Stimulated activated CD8-positive, alpha-beta memory T cell treated with anti-CD3 and anti-CD28 coated beads, Interleukin-4, amount 100 ng/mL, for 24 hours (primary cell): Measurements from ENCODE around the gene CDK19.

Experiments
- DNase-seq: peaks from one replicate; pipeline ENCODE4 v3.0.0-alpha.2; 2020; ENCODE audit warnings: low read depth

The CDK19 gene

DNA sequence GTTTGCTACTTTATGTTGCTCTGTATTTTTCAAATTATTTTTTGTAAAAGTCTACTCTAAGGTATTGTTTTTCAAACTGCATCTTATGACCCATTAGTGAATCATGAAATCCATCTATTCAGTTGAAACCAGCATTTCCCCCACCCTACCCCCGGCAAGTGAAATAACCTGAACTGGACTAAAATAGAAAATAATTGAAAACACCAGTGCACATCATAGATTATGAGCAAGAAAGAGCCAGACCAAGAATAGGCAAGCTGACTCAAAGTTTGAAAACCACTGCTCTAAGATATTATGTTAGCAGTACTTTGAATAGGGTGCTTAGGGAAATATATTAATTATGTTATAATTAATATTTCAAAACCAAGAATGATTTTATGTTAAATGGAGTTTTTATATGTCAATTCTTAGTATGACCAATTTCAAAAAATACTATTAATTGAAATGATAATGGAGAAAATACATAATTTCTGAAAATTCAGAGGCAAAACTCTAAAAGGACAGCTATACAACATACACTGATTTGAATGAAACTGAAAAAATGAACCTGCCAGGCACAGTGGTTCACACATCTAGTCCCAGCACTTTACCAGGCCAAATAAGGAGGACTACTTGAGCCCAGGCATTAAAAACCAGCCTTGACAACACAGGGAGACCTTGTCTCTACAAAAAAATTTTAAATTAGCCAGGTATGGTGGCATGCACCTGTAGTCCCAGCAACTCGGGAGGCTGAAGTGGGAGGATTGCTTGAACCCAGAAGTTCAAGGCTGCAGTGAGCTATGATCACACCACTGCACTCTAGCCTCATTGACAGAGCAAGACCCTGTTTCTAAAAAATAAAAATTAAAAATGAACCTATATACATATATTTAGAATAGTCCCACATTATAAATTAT, 112.0 kb downstream of the CDK19 start:
- DNase-seq: no peak

DNA sequence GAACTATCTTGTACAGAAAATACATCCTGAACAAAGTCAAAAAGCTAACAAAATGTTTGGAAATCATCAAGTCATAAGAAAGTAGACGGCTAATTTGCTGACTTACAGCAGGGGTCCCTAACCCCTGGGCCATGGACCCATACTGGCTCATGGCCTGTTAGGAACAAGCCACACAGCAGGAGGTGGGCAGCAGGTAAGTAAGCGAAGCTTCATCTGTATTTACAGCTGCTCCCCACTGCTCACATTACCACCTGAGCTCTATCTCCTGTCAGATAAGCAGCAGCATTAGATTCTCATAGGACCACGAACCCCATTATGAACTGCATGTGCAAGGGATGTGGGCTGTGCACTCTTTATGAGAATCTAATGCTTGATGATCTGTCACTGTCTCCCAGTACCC, 115.5 kb downstream of the CDK19 start:
- DNase-seq: no peak

DNA sequence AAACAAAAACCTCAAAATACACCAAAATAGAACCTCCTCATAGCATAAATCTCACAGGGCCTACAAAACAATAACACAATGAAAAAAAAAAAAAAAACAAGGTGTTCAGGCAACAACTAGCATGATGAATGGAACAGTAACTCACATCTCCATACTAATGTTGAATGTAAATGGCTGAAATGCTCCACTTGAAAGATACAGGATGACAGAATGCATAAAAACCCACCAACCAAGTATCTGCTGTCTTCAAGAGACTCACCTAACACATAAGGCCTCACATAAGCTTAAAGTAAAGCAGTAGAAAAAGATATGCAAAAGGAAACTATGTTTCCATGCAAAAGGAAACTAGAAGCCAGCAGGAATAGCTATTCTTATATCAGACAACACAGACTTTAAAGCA, 121.3 kb downstream of the CDK19 start:
- DNase-seq: no peak

DNA sequence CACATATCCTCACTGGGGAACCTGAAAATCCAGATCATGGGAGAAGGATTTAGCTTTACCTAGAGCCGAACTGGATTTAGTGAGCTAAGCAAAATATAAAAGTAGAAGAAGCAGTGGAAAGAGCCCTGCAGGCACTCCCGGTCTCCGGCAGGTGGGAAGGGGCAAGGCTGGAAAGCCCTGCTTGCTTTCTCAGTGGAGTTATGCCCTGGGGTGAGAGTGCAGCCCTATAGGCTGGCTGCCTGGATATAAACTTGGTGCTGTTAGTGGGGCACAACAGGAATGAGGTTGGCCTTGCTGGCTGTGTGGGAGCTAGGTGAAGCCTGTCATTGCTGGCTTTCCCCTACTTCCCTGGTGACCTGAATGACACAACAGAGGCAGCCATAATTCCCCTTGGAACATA, 122.0 kb downstream of the CDK19 start:
- no peak for DNase-seq

DNA sequence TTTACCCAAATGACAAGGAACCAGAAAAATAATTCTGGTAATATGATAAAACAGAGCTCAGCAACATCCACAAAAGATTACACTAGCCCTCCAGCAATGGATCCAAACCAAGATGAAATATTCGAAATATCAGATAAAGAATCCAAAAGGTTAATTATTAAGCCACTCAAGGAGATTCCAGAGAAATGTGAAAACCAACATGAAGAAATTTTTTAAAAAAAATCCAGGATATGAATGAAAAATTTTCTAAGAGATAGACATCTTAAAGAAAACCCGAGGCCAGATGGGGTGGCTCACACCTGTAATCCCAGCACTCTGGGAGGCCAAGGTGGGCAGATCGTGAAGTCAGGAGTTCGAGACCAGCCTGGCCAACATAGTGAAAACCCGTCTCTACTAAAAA, 124.4 kb downstream of the CDK19 start:
- no peak for DNase-seq

DNA sequence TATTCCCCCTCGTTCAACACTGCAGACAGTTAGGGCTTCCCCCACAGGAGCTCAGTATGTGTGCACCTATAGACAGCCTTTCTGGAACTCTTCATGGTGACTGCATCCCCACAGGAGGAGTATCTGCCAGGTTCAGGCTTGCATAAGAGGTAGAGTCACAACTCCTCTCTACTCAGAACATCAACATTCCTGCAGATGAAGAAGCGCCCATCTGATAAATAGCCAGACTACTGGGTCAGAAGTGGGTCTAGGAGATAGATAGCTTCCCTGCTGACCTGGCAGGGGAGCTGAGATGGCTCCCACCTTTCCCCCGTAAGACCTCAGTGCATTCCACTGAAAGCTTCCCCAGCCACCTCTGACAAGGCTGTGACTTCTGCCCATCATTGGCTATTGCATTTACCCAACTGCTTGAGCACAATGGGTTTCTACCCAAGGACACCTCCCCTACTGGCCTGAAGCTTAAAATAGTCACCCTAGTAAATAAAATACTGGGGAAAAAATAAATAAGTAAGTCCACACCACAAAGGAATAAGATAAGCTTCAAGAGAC, 125.1 kb downstream of the CDK19 start:
- no peak for DNase-seq

DNA sequence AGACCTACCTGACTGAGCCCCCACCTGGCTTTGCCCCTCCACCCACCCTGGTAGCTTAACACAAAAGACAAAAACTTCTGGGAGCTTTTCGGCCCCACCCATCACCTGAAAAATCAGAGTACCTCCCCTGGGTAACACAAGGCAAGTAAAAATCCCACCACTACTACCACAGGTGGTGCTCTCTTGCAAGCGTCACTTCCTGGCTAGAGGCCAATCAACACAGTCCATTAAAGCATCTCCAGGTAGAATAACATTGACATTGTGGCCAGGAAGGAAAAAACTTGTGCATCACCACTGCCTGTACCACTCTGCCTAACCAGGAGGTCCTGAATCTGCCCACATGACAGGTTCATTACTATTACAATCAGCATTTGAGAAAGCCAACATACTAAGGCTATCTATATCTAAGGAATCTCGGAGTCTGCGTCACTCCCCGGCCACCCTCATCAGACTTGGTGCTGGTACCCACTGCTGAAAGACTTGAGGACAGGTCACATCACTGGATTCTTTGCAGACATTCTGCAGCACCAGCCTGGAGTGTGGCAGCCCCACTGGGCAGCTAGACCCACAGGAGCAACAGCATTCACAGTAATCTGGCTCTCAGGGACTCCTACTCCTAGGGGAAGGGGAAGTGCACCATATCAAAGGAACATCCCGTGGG, 125.9 kb downstream of the CDK19 start:
- DNase-seq: no peak

DNA sequence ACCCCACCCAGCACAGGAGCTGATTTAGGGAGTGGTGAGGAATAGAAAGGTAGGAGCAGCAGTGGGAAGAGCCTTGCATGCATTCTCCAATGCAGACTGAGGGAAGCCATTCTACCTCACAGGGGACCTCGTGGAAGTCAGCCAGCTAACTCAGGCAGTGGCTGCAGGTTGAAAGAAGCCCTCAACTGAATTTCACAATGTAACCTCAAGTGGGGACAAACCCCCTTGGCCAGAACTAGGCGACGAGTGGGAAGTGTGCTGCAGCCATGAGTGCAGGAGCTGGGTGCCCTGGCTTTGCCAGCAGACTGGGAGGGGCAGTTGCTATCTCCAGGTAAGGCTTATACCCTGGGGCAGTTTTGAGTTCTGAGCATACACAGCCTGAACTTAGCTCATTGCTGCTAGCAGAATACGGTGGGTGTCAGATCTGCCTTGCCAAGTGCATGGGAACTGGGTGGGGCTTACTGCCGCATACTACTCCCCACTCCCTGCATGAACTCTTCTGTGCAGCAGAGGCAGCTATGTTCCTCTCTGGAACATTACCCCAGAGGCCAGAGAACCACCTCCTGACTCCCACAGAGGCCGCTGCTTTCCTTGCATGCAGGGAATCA, 126.5 kb downstream of the CDK19 start:
- DNase-seq: no peak

DNA sequence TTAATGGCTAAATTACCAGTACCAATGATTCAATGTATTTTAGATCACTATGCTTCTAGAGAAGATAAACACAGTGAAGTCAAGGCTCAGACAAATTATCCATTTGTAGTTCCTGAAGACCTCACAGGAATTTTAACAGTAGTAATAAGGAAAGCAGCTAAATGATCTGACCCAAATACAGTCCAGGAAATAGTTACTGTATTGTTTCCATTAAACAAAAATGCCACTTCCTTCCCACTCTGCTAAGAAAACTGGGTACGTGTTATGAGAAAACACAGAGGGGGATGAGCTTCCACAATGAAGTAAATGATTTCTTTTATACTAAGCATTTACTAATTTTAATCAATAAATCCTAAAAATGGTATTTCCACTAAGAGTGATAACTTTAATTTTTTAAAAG, 127.9 kb downstream of the CDK19 start:
- no peak for DNase-seq

DNA sequence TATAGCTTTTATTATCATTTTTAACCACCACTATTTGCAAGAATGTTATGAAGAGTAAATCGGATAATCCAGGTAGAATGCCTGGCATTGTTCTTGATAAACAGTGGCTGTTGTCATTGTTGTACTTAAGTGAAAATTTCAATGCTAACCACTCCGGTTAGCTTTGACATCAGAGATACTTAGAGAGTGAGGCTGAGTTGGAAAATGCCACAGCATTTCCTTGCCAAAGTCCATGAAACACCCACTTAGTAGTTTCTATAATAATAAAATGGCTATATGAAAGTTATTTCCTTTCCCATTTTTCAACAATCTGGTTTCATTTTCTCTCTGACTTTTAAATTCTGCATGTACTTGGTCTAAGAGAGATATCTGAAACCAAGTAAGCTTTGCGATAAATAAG, 132.0 kb downstream of the CDK19 start:
- DNase-seq: no peak

DNA sequence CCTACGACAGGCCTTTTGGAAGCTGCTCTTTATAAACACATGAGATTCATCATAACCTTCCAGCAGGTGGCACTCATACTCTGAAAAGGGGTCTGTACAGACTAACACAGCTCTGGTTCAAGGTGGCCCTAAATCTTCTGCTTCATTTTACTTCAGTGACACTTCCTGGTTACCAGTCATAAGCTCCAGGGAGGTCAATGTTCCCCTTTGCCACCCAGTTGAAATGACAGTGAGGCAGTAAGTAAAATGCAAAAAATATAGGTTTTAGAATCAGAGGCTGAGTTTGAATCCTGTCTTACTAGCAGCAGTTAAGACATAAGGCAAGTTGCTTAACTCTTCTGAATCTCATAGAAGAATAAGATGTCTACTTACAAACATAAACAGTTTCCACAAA, 132.8 kb downstream of the CDK19 start:
- DNase-seq: peak; percentile 15

DNA sequence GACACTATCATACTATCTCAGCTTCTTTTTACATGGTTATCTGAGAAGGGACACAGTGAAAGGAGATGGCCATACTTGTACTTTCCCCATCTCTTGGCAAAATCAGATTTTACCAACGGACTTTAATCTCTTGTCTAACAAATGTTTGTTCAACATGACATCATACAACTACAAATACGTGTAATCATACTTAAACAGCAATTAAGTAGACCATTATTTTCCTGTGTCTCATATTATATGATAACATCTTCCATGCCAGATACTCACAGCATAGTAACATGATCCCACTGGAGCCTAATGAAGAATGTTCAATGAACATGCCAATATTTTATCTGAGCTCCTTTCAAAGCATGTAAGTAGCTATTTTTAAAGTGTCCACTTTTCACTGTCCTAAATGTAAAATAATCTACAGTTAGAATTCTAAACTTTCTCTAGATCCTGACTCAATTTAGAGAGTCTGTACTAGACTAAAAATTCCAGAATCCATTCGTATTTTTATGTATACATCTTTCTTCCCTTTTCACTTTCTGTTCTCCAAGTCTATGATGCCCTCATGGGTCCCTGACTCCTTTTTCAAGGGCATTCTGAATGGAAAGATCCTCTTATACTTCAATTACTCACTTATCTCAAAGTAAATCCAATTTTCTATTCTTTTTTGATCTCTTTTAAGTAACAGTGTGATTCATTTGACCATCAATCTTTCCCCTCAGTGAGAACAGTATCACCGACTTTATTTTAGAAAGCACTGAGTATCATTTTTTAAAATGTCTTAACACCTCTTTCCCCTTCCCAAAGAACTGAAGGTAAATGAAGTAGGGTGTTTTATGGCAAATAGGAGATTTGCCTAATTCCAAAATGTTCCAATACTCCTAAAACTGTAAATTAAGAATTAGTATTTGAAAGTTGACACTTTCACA, 133.5 kb downstream of the CDK19 start:
- no peak for DNase-seq

DNA sequence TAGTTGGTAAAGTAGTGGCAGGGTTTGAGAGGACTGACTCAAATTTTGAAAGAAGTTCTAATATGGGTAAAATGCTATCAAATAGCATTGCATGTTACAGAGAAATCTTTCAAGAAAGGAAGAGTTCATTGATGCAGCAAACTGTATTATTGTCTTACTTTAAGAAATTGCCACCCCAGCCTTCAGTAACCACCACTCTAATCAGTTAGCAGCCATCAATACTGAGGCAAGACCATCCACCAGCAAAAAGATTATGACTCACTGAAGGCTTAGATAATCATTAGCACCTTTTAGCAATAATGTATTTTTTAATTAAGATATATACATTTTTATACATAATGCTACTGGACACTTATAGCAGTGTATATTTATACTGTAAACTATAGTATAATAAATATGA, 138.9 kb downstream of the CDK19 start:
- no peak for DNase-seq

DNA sequence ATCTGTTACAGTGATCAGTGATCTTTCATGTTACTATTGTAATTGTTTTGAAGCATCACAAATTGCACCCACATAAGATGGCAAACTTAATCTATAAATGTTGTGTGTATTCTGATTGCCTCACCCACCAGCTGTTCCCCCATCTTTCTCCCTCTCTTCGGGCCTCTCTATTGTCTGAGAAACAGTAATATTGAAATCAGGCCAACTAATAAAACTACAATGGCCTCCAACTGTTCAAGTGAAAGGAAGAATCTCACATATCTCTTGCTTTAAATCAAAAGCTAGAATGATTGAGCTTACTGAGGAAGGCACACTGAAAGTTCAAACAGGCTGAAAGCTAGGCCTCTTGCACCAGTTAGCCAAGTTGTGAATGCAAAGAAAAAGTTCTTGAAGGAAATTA, 141.2 kb downstream of the CDK19 start:
- no peak for DNase-seq

DNA sequence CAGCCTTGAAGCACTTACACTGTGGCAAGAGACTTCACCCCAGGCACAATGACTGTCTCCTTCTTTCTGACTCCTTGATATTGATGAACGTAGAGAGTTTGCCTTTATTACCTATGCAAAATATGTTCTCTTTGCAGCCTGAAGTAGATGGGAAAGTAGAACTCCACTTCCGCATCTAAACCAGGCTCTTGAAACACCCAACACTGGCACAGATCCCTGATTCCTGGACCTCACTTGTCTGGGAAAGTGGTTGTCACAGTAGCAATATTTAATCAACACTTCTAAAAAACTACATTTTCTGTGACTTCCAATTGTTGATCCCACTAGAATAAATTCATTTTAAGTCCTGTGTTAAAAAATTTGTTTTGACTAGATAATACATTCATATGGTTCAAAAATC, 143.1 kb downstream of the CDK19 start:
- DNase-seq: no peak

DNA sequence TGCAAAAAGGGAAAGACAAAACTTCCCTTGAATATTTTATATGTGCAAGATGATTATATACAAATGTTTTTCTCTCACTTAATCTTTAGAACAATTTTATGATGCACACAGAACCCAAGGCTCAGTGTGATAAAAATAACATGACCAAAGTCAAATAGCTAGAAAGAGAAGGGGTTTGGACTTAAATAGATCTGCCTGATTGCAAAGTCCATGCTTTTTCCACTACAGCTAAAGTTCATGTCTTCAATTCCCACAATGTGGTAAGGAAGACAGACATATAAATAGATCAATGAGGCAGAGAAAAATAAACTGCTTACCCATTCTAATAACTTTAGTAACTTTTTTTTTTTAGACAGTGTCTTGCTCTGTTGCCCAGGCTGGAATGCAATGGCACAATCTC, 143.8 kb downstream of the CDK19 start:
- no peak for DNase-seq

DNA sequence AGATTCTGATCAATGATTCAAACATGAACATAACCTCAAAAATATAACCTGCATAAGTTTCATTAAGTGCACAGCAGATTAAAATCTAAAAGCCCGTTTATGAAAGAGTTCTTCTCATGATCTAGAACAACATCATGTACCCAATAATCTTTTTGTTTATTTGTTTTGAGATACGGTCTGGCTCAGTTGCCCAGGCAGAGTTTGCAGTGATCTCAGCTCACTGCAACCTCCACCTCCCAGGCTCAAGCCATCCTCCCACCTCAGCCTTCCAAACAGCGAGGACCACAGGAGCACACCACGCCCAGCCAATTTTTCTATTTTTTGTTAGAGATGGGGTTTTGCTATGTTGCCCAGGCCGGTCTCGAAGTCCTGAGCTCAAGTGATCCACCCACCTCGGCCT, 149.7 kb downstream of the CDK19 start:
- DNase-seq: no peak

DNA sequence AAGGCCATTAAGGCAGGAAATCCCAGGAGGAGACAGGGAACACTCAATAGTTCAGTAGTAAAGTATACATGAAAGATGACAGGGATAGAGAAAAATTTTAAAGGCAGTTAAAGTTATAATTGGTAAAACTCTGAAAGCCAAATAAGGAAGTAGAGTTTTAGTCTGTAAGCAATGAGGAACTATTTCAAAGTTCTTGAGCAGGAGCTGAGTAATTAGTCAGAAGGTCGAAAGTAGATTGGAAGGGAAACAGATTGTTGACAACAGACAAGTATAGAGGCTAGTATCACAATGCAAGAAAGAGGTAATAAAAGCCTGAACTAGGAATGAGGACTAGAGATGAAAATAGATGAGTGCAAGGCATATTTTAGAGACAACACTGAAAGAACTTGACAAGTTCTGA, 150.3 kb downstream of the CDK19 start:
- no peak for DNase-seq

DNA sequence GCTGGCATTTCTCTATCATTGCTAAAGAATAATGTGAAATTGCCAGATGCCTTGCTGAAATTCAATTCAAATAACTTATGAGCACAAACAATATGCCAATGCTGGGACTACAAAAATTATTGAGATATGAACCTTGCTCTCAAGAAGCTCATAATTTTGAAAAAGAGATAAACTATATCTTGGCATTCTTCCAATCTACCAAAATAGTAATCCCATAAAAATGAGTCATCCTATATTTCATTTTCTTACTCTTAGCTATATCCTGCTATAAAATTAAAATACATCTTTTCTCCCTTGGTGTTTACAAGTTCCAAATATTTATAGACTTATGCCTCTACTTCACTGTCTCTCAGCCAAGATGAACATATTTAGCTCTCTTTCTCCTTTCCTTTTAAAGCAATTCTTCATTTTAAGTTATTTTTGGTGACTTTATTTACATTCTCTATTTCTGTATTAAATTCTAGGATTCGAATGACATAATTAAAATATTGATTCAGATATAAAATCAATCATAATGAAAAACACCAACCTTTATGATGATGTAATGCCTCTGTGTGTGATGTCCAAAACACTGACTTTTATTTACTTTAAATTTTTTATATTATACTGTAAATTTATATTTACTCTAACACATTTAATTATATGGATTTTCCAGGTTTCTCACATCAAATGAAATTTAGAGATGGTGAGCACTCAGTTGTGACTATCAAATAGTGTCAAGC, 152.6 kb downstream of the CDK19 start:
- no peak for DNase-seq

DNA sequence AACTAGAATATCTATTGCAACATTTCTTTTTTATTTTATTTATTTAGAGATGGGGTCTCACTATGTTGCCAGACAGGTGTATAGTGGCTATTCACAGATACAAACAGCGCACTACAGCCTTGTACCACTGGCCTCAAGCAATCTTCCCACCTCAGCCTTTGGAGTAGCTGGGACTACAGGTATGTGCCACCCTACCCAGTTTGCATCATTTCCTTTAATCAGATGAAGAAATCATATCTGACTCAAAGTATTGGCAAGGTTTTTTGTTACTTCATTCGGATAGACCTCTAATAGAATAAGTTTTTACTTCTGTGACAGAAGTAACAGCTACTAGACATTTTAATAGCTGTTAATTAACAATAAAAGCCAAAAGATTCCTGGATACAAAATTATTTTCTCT, 153.9 kb downstream of the CDK19 start:
- DNase-seq: no peak

DNA sequence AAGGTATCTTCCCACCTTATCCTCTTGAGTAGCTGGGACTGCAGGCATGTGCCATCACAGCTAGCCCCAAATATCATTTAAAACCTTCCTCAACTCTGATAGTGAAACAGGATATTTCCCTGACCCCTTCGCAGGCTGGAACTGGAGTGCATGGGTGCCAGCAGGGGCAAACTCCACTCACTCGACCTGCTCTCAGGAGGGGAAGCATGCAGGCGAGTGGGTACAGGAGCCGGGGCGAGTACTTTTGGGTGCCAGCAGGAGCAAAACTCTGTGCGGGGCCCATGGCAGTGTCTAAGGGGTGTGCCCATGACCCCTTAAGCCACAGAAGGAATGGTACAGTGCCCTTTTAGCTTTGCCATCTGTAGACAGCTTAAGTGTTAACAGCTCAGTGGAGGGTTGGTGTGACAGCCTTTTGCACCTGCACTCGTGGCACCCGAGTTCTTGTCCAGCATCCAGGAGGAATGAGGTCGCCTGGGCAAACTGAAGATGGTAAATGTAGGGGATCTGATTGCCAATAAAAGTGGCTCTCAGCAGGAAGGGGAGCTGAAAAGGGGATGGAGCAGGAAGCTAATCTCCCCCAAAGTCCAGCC, 155.1 kb downstream of the CDK19 start:
- DNase-seq: no peak
